Endodermal cell (in vitro differentiated cells): ENCODE data around the gene KCTD18. TPM values are rescaled to one million over a fixed set of nuclear protein-coding genes. Genes with fewer than 3 reads are reported as not detected.

ENCODE experiments used
- DNase-seq: peaks from one replicate; pipeline ENCODE4 v3.0.0-alpha.2; 2017
- H3K27ac ChIP-seq: 2 replicates; pipeline ENCODE4 v1.5.1; 2013; ENCODE audit warnings: mild to moderate bottlenecking, low read depth, low read length, moderate library complexity
- H3K27me3 ChIP-seq: 2 replicates; pipeline ENCODE4 v1.6.1; 2013; ENCODE audit warnings: mild to moderate bottlenecking, low read length, moderate library complexity; ENCODE audit not compliant: insufficient read depth, control insufficient read depth, poor library complexity, severe bottlenecking
- H3K36me3 ChIP-seq: 2 replicates; pipeline ENCODE4 v1.7.0; 2013; ENCODE audit warnings: mild to moderate bottlenecking, low read length, moderate library complexity; ENCODE audit not compliant: control insufficient read depth, insufficient read depth
- H3K4me1 ChIP-seq: one replicate; pipeline ENCODE4 v1.7.0; 2013; ENCODE audit warnings: low read length; ENCODE audit not compliant: control insufficient read depth, insufficient read depth
- H3K4me3 ChIP-seq: 2 replicates; pipeline ENCODE4 v1.5.1; 2013; ENCODE audit warnings: mild to moderate bottlenecking, low read length, moderate library complexity
- H3K9ac ChIP-seq: 2 replicates; pipeline ENCODE4 v1.6.1; 2013; ENCODE audit warnings: mild to moderate bottlenecking, low read length, moderate library complexity; ENCODE audit not compliant: poor library complexity, severe bottlenecking; ENCODE audit errors: extremely low read depth
- H3K9me3 ChIP-seq: 2 replicates; pipeline ENCODE4 v1.6.1; 2013; ENCODE audit warnings: mild to moderate bottlenecking, low read length, moderate library complexity; ENCODE audit not compliant: control insufficient read depth
- H3K27ac Mint-ChIP-seq: 2 replicates; pipeline ENCODE4 v1.8.0; 2020; ENCODE audit warnings: mixed read lengths
- H3K27me3 Mint-ChIP-seq: 2 replicates; pipeline ENCODE4 v1.8.0; 2021; ENCODE audit warnings: mild to moderate bottlenecking, mixed read lengths; ENCODE audit not compliant: insufficient read depth
- H3K36me3 Mint-ChIP-seq: 2 replicates; pipeline ENCODE4 v1.8.0; 2020; ENCODE audit warnings: low read depth, mixed read lengths
- H3K4me1 Mint-ChIP-seq: 2 replicates; pipeline ENCODE4 v1.8.0; 2020; ENCODE audit warnings: mixed read lengths
- H3K4me3 Mint-ChIP-seq: 2 replicates; pipeline ENCODE4 v1.8.0; 2020; ENCODE audit warnings: mild to moderate bottlenecking, moderate library complexity, mixed read lengths
- H3K9me3 Mint-ChIP-seq: 2 replicates; pipeline ENCODE4 v1.8.0; 2020; ENCODE audit warnings: mild to moderate bottlenecking, mixed read lengths
- CTCF ChIP-seq: fragments of 200-600 bp; sonication (generic); conservative IDR thresholded peaks from 2 replicates; pipeline ENCODE4 v1.5.0; 2021; ENCODE audit warnings: antibody characterized with exemption, mild to moderate bottlenecking
- WGBS, 2 experiments: methylation state at CpG; one replicate each; pipeline versions ENCODE4 v1.1.5 to v1.1.7; 2013; ENCODE audit warnings: missing lambda C conversion rate in 2 of 2, mixed read lengths in 1 of 2; ENCODE audit not compliant: insufficient coverage in 1 of 2, insufficient read length in 1 of 2; 5-methylcytosine and 5-hydroxymethylcytosine counted together
- total RNA-seq, 2 donors: library from RNA; stranded (reverse); fragmentation: NEBNext Ultra II Directional in 1 of 2; extraction: Animal tissue kit (Norgen Biotek cat#: 25700) in 1 of 2; gene quantifications; 2 replicates in 1 of 2; 3 replicates in 1 of 2; pipeline ENCODE4 v1.2.1, GENCODE V29; 2021

Gene KCTD18
- total RNA-seq, 2 donors from 2014 or later, result 6.8 to 12.2 TPM

GRCh38 chr2:200509235-200509611 lies 645 bp downstream of the KCTD18 start:
- no peaks in the 10 kb centered on the region for H3K36me3 ChIP-seq
- H3K9me3 ChIP-seq, result no peaks in the 10 kb centered on the region
- peak overlapping the region; percentile 93 for H3K4me3 ChIP-seq
- Mint-ChIP-seq H3K4me1 (peaks cover 11% of the 10 kb centered on the region), H3K36me3 (peaks cover 2% of the 10 kb centered on the region), H3K27ac (peak overlapping the region; percentile 78), H3K9me3 (no peaks in the 10 kb centered on the region), H3K4me3 (peak overlapping the region; percentile 79), H3K27me3 (no peaks in the 10 kb centered on the region)
- peaks cover 10% of the 10 kb centered on the region for H3K27me3 ChIP-seq
- no peak overlapping the region for H3K27ac ChIP-seq
- peak overlapping the region; percentile 80 for H3K9ac ChIP-seq
- WGBS, 2 experiments, result 69 to 83% methylated on average over 4 to 8 of the region's 8 CpGs
- DNase-seq, result peak; percentile 55
- TF ChIP-seq CTCF, result no peak
- no peaks in the 10 kb centered on the region for H3K4me1 ChIP-seq

- Mint-ChIP-seq H3K4me3 (no peak overlapping the region), H3K4me1 (peaks cover 11% of the 10 kb centered on the region), H3K27ac (no peak overlapping the region), H3K36me3 (peaks cover 15% of the 10 kb centered on the region), H3K27me3 (no peaks in the 10 kb centered on the region), H3K9me3 (peaks cover 3% of the 10 kb centered on the region)
- Histone ChIP-seq H3K4me3 (no peak overlapping the region), H3K4me1 (no peaks in the 10 kb centered on the region), H3K36me3 (peaks cover 14% of the 10 kb centered on the region), H3K27ac (no peak overlapping the region), H3K9ac (no peak overlapping the region), H3K9me3 (no peaks in the 10 kb centered on the region), H3K27me3 (no peaks in the 10 kb centered on the region)
- TF ChIP-seq CTCF, result no peak
- DNase-seq, result no peak
- 90 to 100% methylated on average over 1 to 2 of the region's 2 CpGs for WGBS, 2 experiments
Observed at GRCh38 chr2:200507179-200507578, 2.7 kb downstream of the KCTD18 start.

- Mint-ChIP-seq H3K4me3 (no peak overlapping the region), H3K27me3 (no peaks in the 10 kb centered on the region), H3K9me3 (peaks cover 3% of the 10 kb centered on the region), H3K36me3 (peaks cover 15% of the 10 kb centered on the region), H3K27ac (no peak overlapping the region), H3K4me1 (peaks cover 11% of the 10 kb centered on the region)
- Histone ChIP-seq H3K27ac (no peak overlapping the region), H3K9me3 (no peaks in the 10 kb centered on the region), H3K9ac (no peak overlapping the region), H3K36me3 (peaks cover 14% of the 10 kb centered on the region), H3K27me3 (no peaks in the 10 kb centered on the region), H3K4me3 (no peak overlapping the region), H3K4me1 (no peaks in the 10 kb centered on the region)
- 87 to 96% methylated on average over 5 to 9 of the region's 9 CpGs for WGBS, 2 experiments
- no peak for DNase-seq
- no peak for TF ChIP-seq CTCF
Observed at GRCh38 chr2:200506679-200507078, 3.2 kb downstream of the KCTD18 start.
